GM04503 (cell line): ENCODE results near the gene SIPA1L3.

Experiments used
- DNase-seq: peaks from one replicate; pipeline ENCODE4 v3.0.0-alpha.2; 2012; ENCODE audit warnings: low read depth

The SIPA1L3 gene

GRCh38 chr19:37946132-37946531 lies 39.1 kb downstream of the SIPA1L3 start:
- no peak for DNase-seq

- no peak for DNase-seq
Observed at GRCh38 chr19:37947778-37948177, 40.8 kb downstream of the SIPA1L3 start.

DNA sequence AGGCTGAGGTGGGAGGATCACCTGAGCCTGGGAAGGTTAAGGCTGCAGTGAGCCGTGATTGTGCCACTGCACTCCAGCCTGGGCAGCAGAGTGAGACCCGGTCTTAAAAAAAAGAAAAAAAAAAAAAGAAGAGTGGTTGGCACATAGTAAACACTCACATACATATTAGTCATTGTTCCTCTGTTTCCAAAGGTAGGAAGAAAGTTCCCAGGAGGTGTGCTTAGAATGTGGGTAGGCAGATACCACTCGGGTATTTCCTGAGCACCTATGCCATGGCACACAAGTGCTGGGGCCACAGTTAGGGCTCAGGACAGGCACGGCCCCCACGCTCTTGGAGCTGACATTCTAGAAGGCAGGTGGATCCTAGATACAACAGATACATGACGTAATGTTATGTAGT lies 41.4 kb downstream of the SIPA1L3 start:
- no peak for DNase-seq

DNA sequence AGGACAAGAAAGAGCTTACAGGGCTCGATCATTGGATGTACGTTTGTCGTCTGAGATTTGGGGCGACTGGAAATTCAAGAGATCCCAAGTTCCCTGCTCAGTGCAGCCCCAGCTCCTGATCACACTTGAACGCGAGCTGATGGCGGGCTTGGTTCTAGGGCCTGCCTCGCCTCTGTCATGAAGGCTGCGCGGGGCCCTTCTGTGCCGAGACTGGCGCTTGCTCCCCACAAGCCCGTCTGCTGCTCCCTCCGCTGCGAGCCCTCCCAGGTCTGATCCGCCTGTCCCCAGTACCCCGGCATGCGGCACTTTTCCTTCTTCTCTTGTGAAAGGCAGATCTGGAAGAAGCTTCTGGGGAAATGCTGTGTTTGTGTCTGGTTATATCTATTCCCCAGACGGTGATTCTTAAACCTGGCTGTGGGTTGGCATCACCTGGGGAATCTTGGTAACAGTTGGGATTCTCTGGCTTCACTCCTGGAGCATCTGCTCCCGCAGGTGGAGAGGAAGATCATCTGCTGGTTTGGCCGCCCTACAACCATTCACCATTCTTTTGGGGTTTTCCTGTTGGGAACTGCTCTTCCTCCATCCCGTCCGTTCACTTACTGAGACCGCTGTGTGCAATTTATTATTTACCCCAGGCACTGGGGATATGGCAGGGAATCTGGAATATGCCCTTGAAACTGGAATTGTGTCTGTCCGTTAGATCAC lies 43.6 kb downstream of the SIPA1L3 start:
- no peak for DNase-seq

DNA sequence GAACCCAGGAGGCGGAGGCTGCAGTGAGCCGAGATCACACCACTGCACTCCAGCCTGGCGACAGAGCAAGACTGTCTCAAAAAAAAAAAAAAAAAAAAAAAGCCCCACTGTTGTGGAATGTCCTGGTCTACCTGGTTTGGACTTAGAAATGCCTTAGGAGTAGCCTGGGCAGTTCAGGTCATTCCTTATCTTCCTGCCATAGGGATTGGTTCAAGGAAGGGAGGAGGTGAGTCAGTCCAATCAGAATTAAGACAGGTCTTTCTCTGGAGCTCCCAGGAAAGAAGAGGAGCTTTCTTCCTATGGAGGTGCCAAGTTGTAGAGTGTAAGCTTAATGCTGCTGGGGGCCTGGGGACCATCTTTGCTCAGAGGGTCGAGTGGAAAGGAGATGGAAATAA lies 44.8 kb downstream of the SIPA1L3 start:
- no peak for DNase-seq

- DNase-seq: no peak
Observed at GRCh38 chr19:37953171-37953917, 46.3 kb downstream of the SIPA1L3 start.

- DNase-seq: no peak
Observed at GRCh38 chr19:37953918-37954303, 46.9 kb downstream of the SIPA1L3 start.

DNA sequence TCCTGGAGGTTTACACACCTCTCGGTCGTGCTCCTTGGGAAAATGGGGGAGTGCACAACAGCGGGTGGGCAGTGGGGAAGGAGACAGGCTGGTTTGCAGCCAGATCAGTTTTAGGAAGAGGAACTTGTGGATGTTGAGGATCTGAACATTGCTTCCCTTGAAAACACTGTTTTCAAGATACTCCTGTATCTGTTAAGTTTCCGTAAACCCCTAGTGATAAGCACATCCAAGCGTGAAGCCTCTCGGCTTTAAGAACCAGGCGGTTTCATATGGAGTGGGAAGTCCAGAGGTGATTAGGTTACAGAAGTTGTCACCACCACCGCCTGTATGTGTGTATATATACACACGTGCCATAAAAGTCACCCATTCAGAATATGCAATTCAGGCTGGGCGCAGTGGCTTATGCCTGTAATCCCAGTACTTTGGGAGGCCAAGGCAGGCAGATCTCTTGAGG lies 47.4 kb downstream of the SIPA1L3 start:
- DNase-seq: no peak

GRCh38 chr19:37955986-37956385 lies 49.0 kb downstream of the SIPA1L3 start:
- no peak for DNase-seq

- no peak for DNase-seq
Observed at GRCh38 chr19:37957176-37957575, 50.2 kb downstream of the SIPA1L3 start.

DNA sequence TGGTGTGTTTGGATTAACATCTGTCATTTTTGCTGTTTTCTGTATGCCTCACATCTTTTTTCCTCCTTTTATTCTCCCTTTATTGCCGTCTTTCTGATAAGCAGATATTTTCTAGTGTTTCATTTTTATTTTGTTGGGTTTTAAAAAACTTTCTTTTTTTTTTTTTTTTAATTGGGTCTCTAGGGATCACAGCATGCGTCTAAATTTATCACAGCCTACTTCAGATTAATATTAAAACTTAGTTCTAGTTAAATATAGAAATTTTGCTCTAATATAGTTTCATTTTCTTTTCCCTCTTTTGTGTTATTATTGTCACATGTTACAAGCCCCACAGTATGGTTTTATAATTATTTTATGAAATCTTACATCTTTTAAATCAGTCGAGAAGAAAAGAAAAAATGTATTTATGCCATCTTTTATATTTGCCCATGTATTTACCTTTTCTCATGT lies 52.7 kb downstream of the SIPA1L3 start:
- DNase-seq: no peak

- no peak for DNase-seq
Observed at GRCh38 chr19:37961198-37961597, 54.2 kb downstream of the SIPA1L3 start.

DNA sequence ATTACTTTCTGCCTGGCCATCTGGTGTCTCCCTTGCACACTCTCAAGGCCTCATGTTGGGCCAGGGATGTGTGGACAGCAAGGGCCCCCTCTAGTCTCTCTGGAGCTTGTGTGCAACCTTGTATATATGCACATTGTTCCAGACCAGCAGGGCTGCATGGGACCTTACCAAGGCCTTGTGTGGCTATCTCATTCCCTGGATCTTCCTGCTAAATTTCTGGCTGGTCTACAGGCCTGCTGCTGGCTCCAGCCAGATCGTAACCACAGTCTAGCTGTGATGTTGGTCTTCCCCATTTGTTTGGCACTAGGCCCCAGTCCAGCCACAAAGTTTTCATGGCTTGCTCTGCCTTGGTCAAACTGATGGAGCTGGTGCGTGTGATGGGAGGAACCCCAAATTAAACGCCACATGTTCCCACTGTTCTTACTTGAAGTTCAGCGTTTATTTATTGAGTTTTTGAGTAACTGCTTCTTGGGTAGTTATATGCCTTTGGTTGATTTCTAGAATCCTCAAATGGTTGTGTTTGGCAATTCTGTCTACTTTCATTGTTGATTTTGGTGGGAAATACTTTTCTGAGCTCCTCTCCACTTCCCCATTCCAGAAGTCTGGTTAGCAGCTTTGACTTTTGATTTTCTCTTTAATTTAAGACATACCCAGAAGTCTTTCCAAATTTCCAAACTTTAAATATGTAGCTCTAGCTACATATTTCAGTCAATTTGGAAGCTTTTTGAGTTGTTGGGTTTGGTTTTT lies 56.4 kb downstream of the SIPA1L3 start:
- DNase-seq: peak; percentile 68

DNA sequence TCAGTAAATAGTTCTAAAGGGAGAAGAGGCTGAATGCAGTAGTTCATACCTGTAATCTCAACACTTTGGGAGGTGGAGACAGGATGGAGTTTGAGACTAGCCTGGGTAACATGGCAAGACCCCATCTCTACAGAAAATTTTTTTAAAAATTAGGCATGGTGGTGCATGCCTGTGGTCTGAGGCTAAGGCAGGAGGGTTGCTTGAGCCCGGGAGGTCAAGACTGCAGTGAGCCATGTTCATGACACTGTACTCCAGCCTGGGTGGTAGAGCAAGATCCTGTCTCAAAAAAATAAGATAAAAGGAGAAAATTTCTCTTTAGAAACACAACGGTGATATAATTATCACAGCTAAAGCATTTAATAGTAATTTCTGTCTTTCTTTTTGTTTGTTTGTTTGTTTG lies 57.1 kb downstream of the SIPA1L3 start:
- no peak for DNase-seq

GRCh38 chr19:37966211-37966661 lies 59.2 kb downstream of the SIPA1L3 start:
- DNase-seq: no peak

DNA sequence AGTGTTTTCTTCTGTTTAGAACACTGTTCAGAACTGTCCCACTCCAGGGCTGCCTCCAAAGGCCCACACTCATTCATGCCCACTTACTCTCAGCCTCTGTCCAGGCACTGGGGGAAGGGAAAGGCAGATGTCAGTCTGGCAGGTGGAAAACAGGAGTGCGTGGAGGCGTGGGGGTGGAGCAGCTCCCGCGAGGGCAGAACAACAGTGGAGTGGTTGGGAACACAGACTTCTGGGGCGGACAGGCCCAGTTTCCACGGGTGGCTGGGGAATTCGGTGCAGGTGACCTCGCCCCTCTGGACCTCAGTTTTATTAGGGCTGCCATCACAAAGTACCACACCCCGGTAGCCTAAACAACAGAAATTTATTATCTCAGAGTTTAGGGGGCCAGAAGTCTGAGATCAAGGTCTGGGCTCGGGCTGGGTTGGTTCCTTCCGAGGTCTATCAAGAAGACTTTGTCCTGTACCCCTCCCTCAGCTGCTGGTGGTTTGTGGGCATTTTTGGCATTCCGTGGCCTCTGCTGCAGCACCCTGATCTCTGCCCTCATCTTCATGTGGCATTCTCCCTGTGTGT lies 59.7 kb downstream of the SIPA1L3 start:
- DNase-seq: no peak

GRCh38 chr19:37969695-37970094 lies 62.7 kb downstream of the SIPA1L3 start:
- DNase-seq: no peak

- DNase-seq: no peak
Observed at GRCh38 chr19:37970699-37971098, 63.7 kb downstream of the SIPA1L3 start.

- DNase-seq: no peak
Observed at GRCh38 chr19:37972803-37973202, 65.8 kb downstream of the SIPA1L3 start.

DNA sequence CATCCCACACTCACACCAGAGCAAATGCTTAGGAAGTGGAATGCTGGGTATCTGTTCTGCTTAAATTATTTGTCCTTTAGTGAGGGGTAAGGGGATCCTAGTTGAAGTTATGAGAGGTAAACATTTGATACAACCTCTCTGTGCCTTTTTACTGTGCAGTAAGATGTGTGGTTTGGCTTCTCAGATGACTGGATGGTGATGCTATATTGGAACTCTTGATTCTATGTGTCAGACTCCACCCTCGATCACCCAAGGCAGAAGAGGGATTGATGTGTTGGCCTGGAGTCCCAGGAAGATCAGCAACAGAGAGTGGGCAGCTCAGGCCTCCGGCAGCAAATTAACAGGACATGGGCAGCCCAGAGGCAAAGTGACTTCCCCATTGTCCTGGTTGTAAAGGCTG lies 66.7 kb downstream of the SIPA1L3 start:
- no peak for DNase-seq

DNA sequence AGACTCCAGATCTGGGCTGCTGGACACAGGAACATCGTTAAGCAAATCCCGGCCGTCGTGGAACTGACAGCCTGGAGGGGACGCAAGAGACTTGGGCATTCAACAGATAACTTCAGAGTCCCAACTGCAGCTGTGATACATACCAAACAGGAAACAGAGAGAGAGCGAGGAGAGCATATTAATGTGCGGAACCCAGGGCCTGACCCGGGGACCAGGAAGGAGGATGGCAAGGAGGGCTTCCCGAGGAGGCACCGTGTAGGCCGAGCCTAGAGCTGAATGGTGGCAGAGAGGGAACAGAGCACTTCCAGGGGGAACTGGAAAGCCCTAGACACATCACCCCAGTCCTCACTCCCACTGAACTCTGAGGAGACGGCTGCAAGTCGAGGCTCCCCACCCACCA lies 68.1 kb downstream of the SIPA1L3 start:
- DNase-seq: no peak
